Adrenal gland (tissue), 5 donors: Measurements from ENCODE around the gene MTMR4.

ENCODE experiments used
- CTCF ChIP-seq, 6 experiments: fragments of 450-650 bp in 4 of 6; fragments of 200-600 bp in 2 of 6; sonication (generic) in 1 of 6; IDR thresholded peaks; 1 replicate in 5 of 6; 2 replicates in 1 of 6; pipeline versions ENCODE4 v1.5.1 to v1.8.0; 2016 to 2021; ENCODE audit warnings: antibody characterized with exemption in 6 of 6, mild to moderate bottlenecking in 2 of 6, moderate library complexity in 1 of 6
- POLR2A ChIP-seq, 2 donors: fragments of 450-650 bp; IDR thresholded peaks; one replicate each; pipeline ENCODE4 v1.6.1; 2017; ENCODE audit warnings: antibody characterized with exemption in 2 of 2, mild to moderate bottlenecking in 2 of 2, moderate library complexity in 1 of 2
- donor health status: DM: no; HTN: no; CAD: no.

DNA sequence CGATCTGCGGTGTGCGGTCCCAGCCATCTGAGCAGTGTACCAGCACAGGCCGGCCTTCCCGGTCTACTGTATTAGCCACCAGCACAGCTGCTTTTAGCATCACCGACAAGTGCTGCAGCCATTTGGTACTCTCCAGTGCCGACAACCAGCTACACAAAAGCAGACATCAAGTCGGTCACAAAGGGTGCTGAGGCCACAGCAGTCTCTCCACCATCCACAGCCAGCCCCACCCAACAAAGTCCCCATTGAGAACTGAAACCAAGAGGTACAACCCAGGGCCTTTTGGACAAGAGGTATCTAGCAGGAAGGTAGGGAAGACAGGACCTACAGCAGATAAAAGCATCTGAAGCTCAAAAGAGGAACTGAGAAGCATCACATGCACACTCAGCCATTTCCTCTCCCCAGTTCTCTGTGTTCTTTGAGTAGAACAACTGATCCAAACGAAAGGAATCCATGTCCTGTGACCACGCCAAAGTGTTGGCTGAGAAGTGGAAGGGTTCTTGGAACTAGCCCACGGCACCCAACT is 9.5 kb downstream of the MTMR4 start:
- TF ChIP-seq CTCF (IDR thresholded peaks at IDR 0.05) = no peak
- TF ChIP-seq POLR2A (IDR thresholded peaks at IDR 0.05) = no peak
